HCT116 (cell line): Measurements from ENCODE around the gene CDX1.

Experiments
- CBX3 ChIP-seq: IDR thresholded peaks from 2 replicates; pipeline ENCODE4 v1.6.1; 2012; ENCODE audit warnings: low read depth
- CEBPB ChIP-seq: IDR thresholded peaks from 2 replicates; pipeline ENCODE4 v1.6.1; 2012; ENCODE audit warnings: low read depth
- CTCF ChIP-seq, 3 experiments: fragments of 200-600 bp in 1 of 3; sonication (generic) in 1 of 3; IDR thresholded peaks in 2 of 3; conservative IDR thresholded peaks in 1 of 3; 2 replicates each; pipeline ENCODE4 v1.5.1; 2012 to 2017; ENCODE audit warnings: low read depth in 2 of 3, low read length in 2 of 3, antibody characterized with exemption in 1 of 3, borderline replicate concordance in 1 of 3, control low read depth in 1 of 3, mild to moderate bottlenecking in 1 of 3, mixed read lengths in 1 of 3, mixed run types in 1 of 3, moderate library complexity in 1 of 3; ENCODE audit not compliant: insufficient read depth in 1 of 3
- ELF1 ChIP-seq: IDR thresholded peaks from 2 replicates; pipeline ENCODE4 v1.6.1; 2012; ENCODE audit warnings: low read depth, borderline replicate concordance
- EZH2 ChIP-seq: fragments of 200-600 bp; sonication (generic); IDR thresholded peaks from 2 replicates; pipeline ENCODE4 v1.6.1; 2017; ENCODE audit warnings: antibody characterized with exemption, mixed run types
- FOSL1 ChIP-seq: IDR thresholded peaks from 2 replicates; pipeline ENCODE4 v1.6.1; 2012; ENCODE audit warnings: low read depth
- POLR2A ChIP-seq: IDR thresholded peaks from 2 replicates; pipeline ENCODE4 v1.7.0; 2011; ENCODE audit warnings: borderline replicate concordance; ENCODE audit not compliant: insufficient read depth, insufficient read length; ENCODE audit errors: extremely low read depth
- POLR2AphosphoS5 ChIP-seq: IDR thresholded peaks from 2 replicates; pipeline ENCODE4 v1.6.1; 2011; ENCODE audit warnings: mild to moderate bottlenecking, low read depth, low read length, moderate library complexity
- RAD21 ChIP-seq: IDR thresholded peaks from 2 replicates; pipeline ENCODE4 v1.6.1; 2012; ENCODE audit warnings: low read depth, mild to moderate bottlenecking
- SIN3A ChIP-seq: IDR thresholded peaks from 2 replicates; pipeline ENCODE4 v1.6.1; 2012; ENCODE audit warnings: low read depth
- SP1 ChIP-seq: IDR thresholded peaks from 2 replicates; pipeline ENCODE4 v1.6.1; 2012; ENCODE audit warnings: low read depth
- TCF7L2 ChIP-seq: IDR thresholded peaks from 2 replicates; pipeline ENCODE4 v1.7.0; 2011; ENCODE audit warnings: borderline replicate concordance, inconsistent platforms; ENCODE audit not compliant: insufficient read depth, insufficient read length; ENCODE audit errors: extremely low read depth
- YY1 ChIP-seq: IDR thresholded peaks from 2 replicates; pipeline ENCODE4 v1.6.1; 2011; ENCODE audit warnings: low read length, low read depth, moderate library complexity, mild to moderate bottlenecking; ENCODE audit not compliant: insufficient replicate concordance; ENCODE audit errors: extremely low read depth
- ZNF274 ChIP-seq: fragments of 200-500 bp; sonication (Bioruptor generic); IDR thresholded peaks from 2 replicates; pipeline ENCODE4 v1.6.1; 2014; ENCODE audit warnings: mild to moderate bottlenecking, low read depth, low read length, inconsistent platforms

- TF ChIP-seq POLR2A, result no peak
- TF ChIP-seq CTCF (IDR thresholded peaks at IDR 0.05 in 2 of 3, conservative IDR thresholded peaks at IDR 0.05 in 1 of 3; ENCODE audit: borderline replicate concordance in 1 of 3, insufficient read depth in 1 of 3, low read depth in 2 of 3, low read length in 2 of 3), result no peak
- TF ChIP-seq ZNF274, result no peak
- no peak for TF ChIP-seq YY1
- TF ChIP-seq POLR2AphosphoS5, result no peak
- TF ChIP-seq SIN3A, result no peak
- TF ChIP-seq CEBPB, result no peak
- TF ChIP-seq SP1, result no peak
- TF ChIP-seq ELF1, result no peak
- no peak for TF ChIP-seq EZH2
- no peak for TF ChIP-seq FOSL1
- no peak for TF ChIP-seq RAD21
- no peak for TF ChIP-seq CBX3
- no peak for TF ChIP-seq TCF7L2
These were observed 8.5 kb downstream of the CDX1 start for GRCh38 chr5:150175076-150175475.
